ENCODE results near the gene AGAP1. TPM values are rescaled to one million over a fixed set of nuclear protein-coding genes. Genes with fewer than 3 reads are reported as not detected.

Gene AGAP1
- total and polyA plus RNA-seq, 2 donors (not counting 3 experiments of a cell fraction or from before 2014, with no cell fraction given), result 10.2 to 20.9 TPM

- DNase-seq (ENCODE audit: low read depth, low spot score) (no peak), FAIRE-seq (no peak)
- no peaks in the 10 kb centered on the region for H3K79me2 ChIP-seq (ENCODE audit: control insufficient read depth, insufficient read depth, low read length)
- H3K9me1 ChIP-seq (replicated peaks; ENCODE audit: control insufficient read depth, extremely low read depth, insufficient read depth, low read length), result no peaks in the 10 kb centered on the region
- no peak overlapping the region for H2AFZ ChIP-seq (ENCODE audit: low read depth, low read length)
- no TSS peak for BruUV-seq (replicated peaks)
- H3K27me3 ChIP-seq (ENCODE audit: control insufficient read depth in 2 of 2, insufficient read depth in 2 of 2, low read length in 2 of 2), result no peaks in the 10 kb centered on the region
- ChIA-PET POLR2A (no interaction called here), CTCF (no interaction called here)
- no peak overlapping the region for H3K27ac ChIP-seq (ENCODE audit: insufficient read depth, low read depth, low read length)
- no peaks in the 10 kb centered on the region for H4K20me1 ChIP-seq (replicated peaks; ENCODE audit: control insufficient read depth, extremely low read depth, insufficient read depth, low read length)
- intact Hi-C loops (cut with micrococcal nuclease), result no loop called here
- peaks cover 12% of the 10 kb centered on the region for H3K4me1 ChIP-seq (ENCODE audit: control insufficient read depth, extremely low read depth, insufficient read depth, low read length)
- no peaks in the 10 kb centered on the region for H3K36me3 ChIP-seq (ENCODE audit: control insufficient read depth in 2 of 2, extremely low read depth in 1 of 2, insufficient read depth in 2 of 2, low read length in 2 of 2)
- H3K9me3 ChIP-seq (replicated peaks; ENCODE audit: control insufficient read depth, insufficient read depth, low read length), result no peaks in the 10 kb centered on the region
- no peak overlapping the region for H3K9ac ChIP-seq (replicated peaks; ENCODE audit: extremely low read depth, insufficient read depth, low read length)
- H3K4me2 ChIP-seq (ENCODE audit: insufficient read depth, low read length), result no peak overlapping the region
- dilution Hi-C loops (cut with MboI; ENCODE audit: extremely low pct_ligation_motif_present, low sequenced_read_pairs), result no loop called here
- TF ChIP-seq GATA2 (IDR thresholded peaks at IDR 0.05; ENCODE audit: insufficient read depth, insufficient read length, low read depth, low read length) (no peak), MAX (IDR thresholded peaks at IDR 0.05; ENCODE audit: insufficient read depth, insufficient read length) (no peak), FOS (IDR thresholded peaks at IDR 0.05; ENCODE audit: borderline replicate concordance, insufficient read depth, low read length) (no peak), POLR2A (IDR thresholded peaks at IDR 0.05; ENCODE audit: low read depth, low read length) (no peak)
- H3K4me3 ChIP-seq (replicated peaks in 1 of 3; ENCODE audit: insufficient read depth in 1 of 3, low read depth in 1 of 3, low read length in 3 of 3), result no peak overlapping the region
Measured at GRCh38 chr2:235567842-235568241, 74.0 kb downstream of the AGAP1 start.

GRCh38 chr2:235568431-235568830, 74.6 kb downstream of the AGAP1 start:
- ChIA-PET POLR2A (no interaction called here), CTCF (no interaction called here)
- Histone ChIP-seq H3K27ac (ENCODE audit: insufficient read depth, low read depth, low read length) (no peak overlapping the region), H3K4me1 (ENCODE audit: control insufficient read depth, extremely low read depth, insufficient read depth, low read length) (peaks cover 7% of the 10 kb centered on the region), H3K27me3 (ENCODE audit: control insufficient read depth in 2 of 2, insufficient read depth in 2 of 2, low read length in 2 of 2) (no peaks in the 10 kb centered on the region), H3K4me3 (replicated peaks in 1 of 3; ENCODE audit: insufficient read depth in 1 of 3, low read depth in 1 of 3, low read length in 3 of 3) (no peak overlapping the region), H4K20me1 (replicated peaks; ENCODE audit: control insufficient read depth, extremely low read depth, insufficient read depth, low read length) (no peaks in the 10 kb centered on the region), H3K9me1 (replicated peaks; ENCODE audit: control insufficient read depth, extremely low read depth, insufficient read depth, low read length) (no peaks in the 10 kb centered on the region), H2AFZ (ENCODE audit: low read depth, low read length) (no peak overlapping the region), H3K9me3 (replicated peaks; ENCODE audit: control insufficient read depth, insufficient read depth, low read length) (no peaks in the 10 kb centered on the region), H3K4me2 (ENCODE audit: insufficient read depth, low read length) (no peak overlapping the region), H3K9ac (replicated peaks; ENCODE audit: extremely low read depth, insufficient read depth, low read length) (no peak overlapping the region), H3K79me2 (ENCODE audit: control insufficient read depth, insufficient read depth, low read length) (no peaks in the 10 kb centered on the region), H3K36me3 (ENCODE audit: control insufficient read depth in 2 of 2, extremely low read depth in 1 of 2, insufficient read depth in 2 of 2, low read length in 2 of 2) (no peaks in the 10 kb centered on the region)
- BruUV-seq (replicated peaks), result no TSS peak
- intact Hi-C loops (cut with micrococcal nuclease) (no loop called here), dilution Hi-C loops (cut with MboI; ENCODE audit: extremely low pct_ligation_motif_present, low sequenced_read_pairs) (no loop called here)
- TF ChIP-seq JUN (IDR thresholded peaks at IDR 0.05; ENCODE audit: borderline replicate concordance, insufficient read depth, insufficient read length, low read depth) (no peak), FOS (IDR thresholded peaks at IDR 0.05; ENCODE audit: borderline replicate concordance, insufficient read depth, low read length) (no peak), MYC (IDR thresholded peaks at IDR 0.05; ENCODE audit: low read depth, low read length) (no peak), MAX (IDR thresholded peaks at IDR 0.05; ENCODE audit: insufficient read depth, insufficient read length) (no peak), POLR2A (IDR thresholded peaks at IDR 0.05; ENCODE audit: low read depth, low read length) (no peak), POLR2AphosphoS5 (IDR thresholded peaks at IDR 0.05; ENCODE audit: insufficient read depth, low read depth, low read length) (no peak), GATA2 (IDR thresholded peaks at IDR 0.05; ENCODE audit: insufficient read depth, insufficient read length, low read depth, low read length) (no peak), CTCF (IDR thresholded peaks at IDR 0.05; ENCODE audit: extremely low read depth in 1 of 2, insufficient read depth in 1 of 2, low read depth in 1 of 2, low read length in 2 of 2) (no peak)
- DNase-seq (ENCODE audit: low read depth, low spot score) (no peak), FAIRE-seq (no peak)

Measured in endothelial cell of umbilical vein (primary cell).